ENCODE results near the gene ZNF284.

- TF ChIP-seq BACH2 (CRISPR knock-in tag; IDR thresholded peaks at IDR 0.05; ENCODE audit: borderline replicate concordance) (no peak), POU6F1 (CRISPR knock-in tag; IDR thresholded peaks at IDR 0.05; ENCODE audit: borderline replicate concordance, low read depth) (no peak), PATZ1 (CRISPR knock-in tag; IDR thresholded peaks at IDR 0.05; ENCODE audit: borderline replicate concordance) (no peak), ZNF70 (CRISPR knock-in tag; IDR thresholded peaks at IDR 0.05) (no peak), CSRNP3 (CRISPR knock-in tag; IDR thresholded peaks at IDR 0.05) (no peak), ARNTL (CRISPR knock-in tag; IDR thresholded peaks at IDR 0.05; ENCODE audit: borderline replicate concordance, low read depth) (no peak), CREB5 (CRISPR knock-in tag; IDR thresholded peaks at IDR 0.05; ENCODE audit: low read depth) (no peak), ISL1 (CRISPR knock-in tag; IDR thresholded peaks at IDR 0.05) (no peak), ESRRG (CRISPR knock-in tag; IDR thresholded peaks at IDR 0.05) (no peak), SNAI2 (CRISPR knock-in tag; IDR thresholded peaks at IDR 0.05) (no peak)
These were observed 2.5 kb upstream of the ZNF284 start for GRCh38 chr19:44069415-44069814.

Data from SK-N-SH treated with all-trans-retinoic acid at 6 μM for 48 hours (cell line).